Neural cell (in vitro differentiated cells): Measurements from ENCODE around the gene CNTNAP2. TPM values are rescaled to one million over a fixed set of nuclear protein-coding genes. Genes with fewer than 3 reads are reported as not detected.

ENCODE experiments used
- H2AFZ ChIP-seq: fragments of 200-600, 300-800 bp; sonication (generic), shearing (Covaris generic); 2 replicates; pipeline ENCODE4 v1.6.0; 2014; ENCODE audit warnings: low read depth, mild to moderate bottlenecking, antibody characterized with exemption, low read length, moderate library complexity
- H3F3A ChIP-seq: fragments of 200-600 bp; shearing (Covaris generic); 2 replicates; pipeline ENCODE4 v1.6.1; 2016; ENCODE audit warnings: mild to moderate bottlenecking, moderate library complexity, mixed read lengths, antibody characterized with exemption, low read length; ENCODE audit not compliant: insufficient read depth, poor library complexity, severe bottlenecking
- H3K27ac ChIP-seq: fragments of 200-600, 300-800 bp; sonication (generic), shearing (Covaris generic); 2 replicates; pipeline ENCODE4 v1.5.1; 2014; ENCODE audit warnings: mild to moderate bottlenecking, low read length, moderate library complexity
- H3K27me3 ChIP-seq: fragments of 300-800, 200-600 bp; sonication (generic), shearing (Covaris generic); 2 replicates; pipeline ENCODE4 v1.6.0; 2014; ENCODE audit warnings: mild to moderate bottlenecking, low read depth, low read length, moderate library complexity; ENCODE audit not compliant: insufficient read depth
- H3K36me3 ChIP-seq: fragments of 300-800, 200-600 bp; sonication (generic), shearing (Covaris generic); 2 replicates; pipeline ENCODE4 v1.5.1; 2014; ENCODE audit warnings: mild to moderate bottlenecking, antibody characterized with exemption, low read length, moderate library complexity; ENCODE audit not compliant: insufficient read depth
- H3K4me2 ChIP-seq: fragments of 300-800, 200-600 bp; sonication (generic), shearing (Covaris generic); 2 replicates; pipeline ENCODE4 v1.6.0; 2014; ENCODE audit warnings: mild to moderate bottlenecking, low read length
- H3K4me3 ChIP-seq: fragments of 300-800, 200-600 bp; sonication (generic), shearing (Covaris generic); 2 replicates; pipeline ENCODE4 v1.5.1; 2014; ENCODE audit warnings: mild to moderate bottlenecking, low read length, moderate library complexity
- H3K79me2 ChIP-seq: fragments of 200-600 bp; shearing (Covaris generic); replicated peaks from 2 replicates; pipeline ENCODE4 v1.6.0; 2014; ENCODE audit warnings: mild to moderate bottlenecking, low read length, moderate library complexity; ENCODE audit not compliant: insufficient read depth
- H3K9ac ChIP-seq: fragments of 300-800, 200-600 bp; sonication (generic), shearing (Covaris generic); 2 replicates; pipeline ENCODE4 v1.6.1; 2016; ENCODE audit warnings: mild to moderate bottlenecking, low read length, mixed read lengths
- H3K9me2 ChIP-seq: fragments of 200-600 bp; shearing (Covaris generic); 2 replicates; pipeline ENCODE4 v1.6.1; 2016; ENCODE audit warnings: mild to moderate bottlenecking, low read length, mixed read lengths; ENCODE audit not compliant: insufficient read depth
- H3K9me3 ChIP-seq: fragments of 200-600, 300-800 bp; sonication (generic), shearing (Covaris generic); 2 replicates; pipeline ENCODE4 v1.6.1; 2016; ENCODE audit warnings: mild to moderate bottlenecking, mixed run types, low read length, moderate library complexity, mixed read lengths
- H4K20me1 ChIP-seq: fragments of 200-600 bp; shearing (Covaris generic); 2 replicates; pipeline ENCODE4 v1.6.1; 2016; ENCODE audit warnings: mild to moderate bottlenecking, mixed run types; ENCODE audit not compliant: insufficient read depth
- EP300 ChIP-seq: fragments of 450-650 bp; conservative IDR thresholded peaks from 2 replicates; pipeline ENCODE4 v1.6.1; 2014; ENCODE audit warnings: antibody characterized with exemption, mild to moderate bottlenecking, moderate library complexity; ENCODE audit not compliant: poor library complexity, severe bottlenecking
- EZH2 ChIP-seq: fragments of 200-600, 300-800 bp; shearing (Covaris generic), sonication (generic); IDR thresholded peaks from 2 replicates; pipeline ENCODE4 v1.6.1; 2014; ENCODE audit warnings: antibody characterized with exemption, low read length, borderline replicate concordance, mild to moderate bottlenecking; ENCODE audit not compliant: insufficient read depth, poor library complexity, severe bottlenecking
- MXI1 ChIP-seq: fragments of 450-650 bp; conservative IDR thresholded peaks from 2 replicates; pipeline ENCODE4 v1.6.1; 2014; ENCODE audit warnings: antibody characterized with exemption, mild to moderate bottlenecking; ENCODE audit not compliant: poor library complexity, severe bottlenecking
- POLR2AphosphoS5 ChIP-seq: IDR thresholded peaks from 2 replicates; pipeline ENCODE4 v1.6.1; 2012
- RAD21 ChIP-seq: fragments of 450-650 bp; conservative IDR thresholded peaks from 2 replicates; pipeline ENCODE4 v1.6.1; 2014; ENCODE audit warnings: antibody characterized with exemption, mild to moderate bottlenecking, moderate library complexity
- SMC3 ChIP-seq: fragments of 450-650 bp; conservative IDR thresholded peaks from 2 replicates; pipeline ENCODE4 v1.6.1; 2014; ENCODE audit warnings: antibody characterized with exemption, mild to moderate bottlenecking, moderate library complexity; ENCODE audit not compliant: poor library complexity
- TAF1 ChIP-seq: IDR thresholded peaks from 2 replicates; pipeline ENCODE4 v1.6.1; 2012; ENCODE audit warnings: low read depth
- polyA plus RNA-seq: library from polyadenylated mRNA; depleted of rRNA; stranded (reverse); fragments of >200 nt; gene quantifications from 2 replicates; pipeline ENCODE4 v1.2.3, GENCODE V29; 2014
- TF ChIP-seq, protein P1 (sequence below): fragments of 450-650 bp; IDR thresholded peaks from 2 replicates; pipeline ENCODE4 v1.5.1; 2014; ENCODE audit warnings: antibody characterized with exemption, mild to moderate bottlenecking, moderate library complexity; ENCODE audit not compliant: poor library complexity, severe bottlenecking
- TF ChIP-seq, protein P2 (sequence below): IDR thresholded peaks from 2 replicates; pipeline ENCODE4 v1.6.1; 2012; ENCODE audit warnings: borderline replicate concordance

Gene CNTNAP2
- polyA plus RNA-seq, 1 donor from 2014 or later = 276 TPM

GRCh38 chr7:148402159-148402558, 2285.6 kb downstream of the CNTNAP2 start:
- Histone ChIP-seq H3K27me3 (no peaks in the 10 kb centered on the region), H3K79me2 (peaks cover 60% of the 10 kb centered on the region), H3K27ac (peak overlapping the region; percentile 63), H3K9me2 (no peaks in the 10 kb centered on the region), H3F3A (peaks cover 9% of the 10 kb centered on the region), H3K36me3 (no peaks in the 10 kb centered on the region), H3K9me3 (no peaks in the 10 kb centered on the region), H3K9ac (no peak overlapping the region), H3K4me3 (no peak overlapping the region), H2AFZ (no peak overlapping the region), H4K20me1 (no peaks in the 10 kb centered on the region), H3K4me2 (no peak overlapping the region)
- TF ChIP-seq EZH2 (no peak), EP300 (no peak), SMC3 (no peak), MXI1 (no peak), RAD21 (no peak), POLR2AphosphoS5 (no peak), TAF1 (no peak)
- TF ChIP-seq, protein P1, sequence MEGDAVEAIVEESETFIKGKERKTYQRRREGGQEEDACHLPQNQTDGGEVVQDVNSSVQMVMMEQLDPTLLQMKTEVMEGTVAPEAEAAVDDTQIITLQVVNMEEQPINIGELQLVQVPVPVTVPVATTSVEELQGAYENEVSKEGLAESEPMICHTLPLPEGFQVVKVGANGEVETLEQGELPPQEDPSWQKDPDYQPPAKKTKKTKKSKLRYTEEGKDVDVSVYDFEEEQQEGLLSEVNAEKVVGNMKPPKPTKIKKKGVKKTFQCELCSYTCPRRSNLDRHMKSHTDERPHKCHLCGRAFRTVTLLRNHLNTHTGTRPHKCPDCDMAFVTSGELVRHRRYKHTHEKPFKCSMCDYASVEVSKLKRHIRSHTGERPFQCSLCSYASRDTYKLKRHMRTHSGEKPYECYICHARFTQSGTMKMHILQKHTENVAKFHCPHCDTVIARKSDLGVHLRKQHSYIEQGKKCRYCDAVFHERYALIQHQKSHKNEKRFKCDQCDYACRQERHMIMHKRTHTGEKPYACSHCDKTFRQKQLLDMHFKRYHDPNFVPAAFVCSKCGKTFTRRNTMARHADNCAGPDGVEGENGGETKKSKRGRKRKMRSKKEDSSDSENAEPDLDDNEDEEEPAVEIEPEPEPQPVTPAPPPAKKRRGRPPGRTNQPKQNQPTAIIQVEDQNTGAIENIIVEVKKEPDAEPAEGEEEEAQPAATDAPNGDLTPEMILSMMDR = no peak
- TF ChIP-seq, protein P2, sequence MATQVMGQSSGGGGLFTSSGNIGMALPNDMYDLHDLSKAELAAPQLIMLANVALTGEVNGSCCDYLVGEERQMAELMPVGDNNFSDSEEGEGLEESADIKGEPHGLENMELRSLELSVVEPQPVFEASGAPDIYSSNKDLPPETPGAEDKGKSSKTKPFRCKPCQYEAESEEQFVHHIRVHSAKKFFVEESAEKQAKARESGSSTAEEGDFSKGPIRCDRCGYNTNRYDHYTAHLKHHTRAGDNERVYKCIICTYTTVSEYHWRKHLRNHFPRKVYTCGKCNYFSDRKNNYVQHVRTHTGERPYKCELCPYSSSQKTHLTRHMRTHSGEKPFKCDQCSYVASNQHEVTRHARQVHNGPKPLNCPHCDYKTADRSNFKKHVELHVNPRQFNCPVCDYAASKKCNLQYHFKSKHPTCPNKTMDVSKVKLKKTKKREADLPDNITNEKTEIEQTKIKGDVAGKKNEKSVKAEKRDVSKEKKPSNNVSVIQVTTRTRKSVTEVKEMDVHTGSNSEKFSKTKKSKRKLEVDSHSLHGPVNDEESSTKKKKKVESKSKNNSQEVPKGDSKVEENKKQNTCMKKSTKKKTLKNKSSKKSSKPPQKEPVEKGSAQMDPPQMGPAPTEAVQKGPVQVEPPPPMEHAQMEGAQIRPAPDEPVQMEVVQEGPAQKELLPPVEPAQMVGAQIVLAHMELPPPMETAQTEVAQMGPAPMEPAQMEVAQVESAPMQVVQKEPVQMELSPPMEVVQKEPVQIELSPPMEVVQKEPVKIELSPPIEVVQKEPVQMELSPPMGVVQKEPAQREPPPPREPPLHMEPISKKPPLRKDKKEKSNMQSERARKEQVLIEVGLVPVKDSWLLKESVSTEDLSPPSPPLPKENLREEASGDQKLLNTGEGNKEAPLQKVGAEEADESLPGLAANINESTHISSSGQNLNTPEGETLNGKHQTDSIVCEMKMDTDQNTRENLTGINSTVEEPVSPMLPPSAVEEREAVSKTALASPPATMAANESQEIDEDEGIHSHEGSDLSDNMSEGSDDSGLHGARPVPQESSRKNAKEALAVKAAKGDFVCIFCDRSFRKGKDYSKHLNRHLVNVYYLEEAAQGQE = no peak

DNA sequence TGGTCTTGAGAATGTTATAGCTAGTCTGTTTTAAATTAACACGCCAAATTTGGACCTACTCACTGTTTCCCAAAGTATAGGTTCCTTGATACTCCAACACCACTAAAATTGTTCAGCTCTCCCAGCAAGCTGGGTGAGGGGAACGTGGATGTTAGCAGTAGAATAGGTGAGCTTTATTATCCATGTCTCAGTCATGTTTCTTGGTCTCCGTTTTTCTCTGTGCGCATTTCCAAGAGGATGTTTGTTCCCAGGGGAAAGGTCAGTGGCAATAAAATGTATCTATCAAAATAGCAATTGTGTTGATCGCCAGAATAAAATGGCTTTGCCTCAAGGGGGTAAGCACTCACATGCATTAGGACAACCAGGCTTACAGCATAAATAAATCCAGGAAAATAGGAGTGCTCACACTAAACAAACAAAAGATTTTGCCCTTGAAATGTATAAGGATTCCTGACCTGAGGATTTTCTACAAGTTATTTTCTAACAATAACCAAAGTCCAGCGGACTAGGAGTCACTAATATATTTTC, 2286.9 kb downstream of the CNTNAP2 start:
- H3K4me2 ChIP-seq = no peak overlapping the region
- peak overlapping the region; percentile 17 for H3K9ac ChIP-seq
- H3F3A ChIP-seq = peaks cover 9% of the 10 kb centered on the region
- no peaks in the 10 kb centered on the region for H3K9me3 ChIP-seq
- H2AFZ ChIP-seq = no peak overlapping the region
- peaks cover 67% of the 10 kb centered on the region for H3K79me2 ChIP-seq
- no peaks in the 10 kb centered on the region for H3K36me3 ChIP-seq
- H3K9me2 ChIP-seq = no peaks in the 10 kb centered on the region
- H3K27me3 ChIP-seq = no peaks in the 10 kb centered on the region
- no peaks in the 10 kb centered on the region for H4K20me1 ChIP-seq
- peak overlapping the region; percentile 63 for H3K27ac ChIP-seq
- peak; percentile 52 for TF ChIP-seq POLR2AphosphoS5
- no peak for TF ChIP-seq TAF1
- H3K4me3 ChIP-seq = peak overlapping the region; percentile 19

GRCh38 chr7:148408307-148408706, 2291.7 kb downstream of the CNTNAP2 start:
- Histone ChIP-seq H3K4me2 (no peak overlapping the region), H3K9me2 (no peaks in the 10 kb centered on the region), H3K4me3 (no peak overlapping the region), H2AFZ (no peak overlapping the region), H3K9ac (no peak overlapping the region), H3K36me3 (peaks cover 12% of the 10 kb centered on the region), H3K79me2 (peaks cover 41% of the 10 kb centered on the region), H3K27ac (no peak overlapping the region), H3K27me3 (no peaks in the 10 kb centered on the region), H3F3A (no peaks in the 10 kb centered on the region), H4K20me1 (no peaks in the 10 kb centered on the region), H3K9me3 (no peaks in the 10 kb centered on the region)
- TF ChIP-seq, protein P1 = no peak
- no peak for TF ChIP-seq RAD21
- no peak for TF ChIP-seq TAF1
- TF ChIP-seq SMC3 = no peak
